ENCODE results near the gene NSG1.

DNA sequence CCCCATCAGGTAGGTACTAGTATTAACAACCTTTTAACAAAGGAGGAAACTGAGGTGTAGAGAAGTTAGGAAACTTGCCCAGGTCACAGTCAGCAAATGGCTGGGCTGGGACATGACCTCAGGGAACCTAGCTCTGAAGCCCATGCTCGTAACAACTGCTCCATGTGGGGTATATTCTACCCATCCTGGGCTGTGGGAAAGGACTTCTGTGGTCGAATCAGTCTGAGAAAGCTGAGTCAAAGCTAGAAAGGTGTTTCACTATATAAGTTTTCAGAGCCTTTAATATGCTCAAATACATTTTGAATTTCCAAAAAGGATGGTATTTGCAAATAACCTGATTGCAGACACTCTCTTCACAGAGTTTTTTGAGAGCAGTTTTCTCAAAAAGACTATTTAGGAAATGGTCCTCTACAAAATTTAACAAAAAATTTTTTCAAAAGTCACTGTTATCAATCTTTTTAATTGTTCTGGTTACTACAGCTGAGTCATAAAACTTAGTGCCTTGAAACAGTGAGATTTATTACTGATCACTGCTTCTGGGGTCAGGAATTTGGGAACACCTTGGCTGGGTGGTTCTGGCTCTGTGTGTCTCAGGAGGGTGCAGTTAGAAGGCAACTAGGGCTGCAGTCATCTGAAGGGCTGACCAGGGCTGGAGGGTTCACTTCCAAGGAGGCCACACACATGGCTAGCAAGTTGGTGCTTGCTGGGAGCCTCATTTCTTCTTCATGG is 53.6 kb downstream of the NSG1 start:
- TF ChIP-seq CTCF (IDR thresholded peaks at IDR 0.05) (no peak), POLR2A (IDR thresholded peaks at IDR 0.05) (no peak), POLR2AphosphoS5 (IDR thresholded peaks at IDR 0.05) (no peak)
